NCI-H2171 (cell line): ENCODE data around the gene PALLD.
"Not testable (repeated sequence)": the region's sequence is repeated elsewhere in the genome, so short reads cannot be mapped to it uniquely, and the experiment has no call there.

Source experiments
- DNase-seq: peaks from one replicate; lab custom pipeline; 2025; lab: John Stamatoyannopoulos, UW

Gene PALLD

GRCh38 chr4:168498251-168498650, 1.4 kb downstream of the PALLD start:
- no peak for DNase-seq

GRCh38 chr4:168499241-168499640, 2.4 kb downstream of the PALLD start:
- DNase-seq: no peak

- no peak for DNase-seq
Measured at GRCh38 chr4:168501407-168501806, 4.6 kb downstream of the PALLD start.

- DNase-seq: no peak
Measured at GRCh38 chr4:168502861-168503260, 6.0 kb downstream of the PALLD start.

GRCh38 chr4:168503652-168504362, 7.0 kb downstream of the PALLD start:
- DNase-seq: no peak

GRCh38 chr4:168504526-168504925, 7.7 kb downstream of the PALLD start:
- DNase-seq: no peak

- no peak for DNase-seq
Measured at GRCh38 chr4:168506014-168506413, 9.2 kb downstream of the PALLD start.

- DNase-seq: no peak
Measured at GRCh38 chr4:168507178-168507815, 10.4 kb downstream of the PALLD start.

- no peak for DNase-seq
Measured at GRCh38 chr4:168508683-168509082, 11.8 kb downstream of the PALLD start.

GRCh38 chr4:168509786-168510185, 12.9 kb downstream of the PALLD start:
- DNase-seq: no peak

GRCh38 chr4:168511780-168512489, 15.1 kb downstream of the PALLD start:
- no peak for DNase-seq

GRCh38 chr4:168513826-168514225, 17.0 kb downstream of the PALLD start:
- DNase-seq: not testable (repeated sequence)

- no peak for DNase-seq
Measured at GRCh38 chr4:168514249-168514852, 17.5 kb downstream of the PALLD start.

GRCh38 chr4:168515222-168516011, 18.6 kb downstream of the PALLD start:
- DNase-seq: no peak

GRCh38 chr4:168516841-168517240, 20.0 kb downstream of the PALLD start:
- no peak for DNase-seq

GRCh38 chr4:168519576-168519975, 22.7 kb downstream of the PALLD start:
- no peak for DNase-seq

GRCh38 chr4:168521721-168522120, 24.9 kb downstream of the PALLD start:
- DNase-seq: no peak

GRCh38 chr4:168522356-168522755, 25.5 kb downstream of the PALLD start:
- no peak for DNase-seq

GRCh38 chr4:168522829-168523489, 26.1 kb downstream of the PALLD start:
- DNase-seq: no peak

- no peak for DNase-seq
Measured at GRCh38 chr4:168524006-168524405, 27.2 kb downstream of the PALLD start.

- no peak for DNase-seq
Measured at GRCh38 chr4:168524897-168525296, 28.0 kb downstream of the PALLD start.
